ENCODE data around the gene SMURF2.
"Not testable (repeated sequence)": the region's sequence is repeated elsewhere in the genome, so short reads cannot be mapped to it uniquely, and the experiment has no call there.

SMURF2 gene

DNA sequence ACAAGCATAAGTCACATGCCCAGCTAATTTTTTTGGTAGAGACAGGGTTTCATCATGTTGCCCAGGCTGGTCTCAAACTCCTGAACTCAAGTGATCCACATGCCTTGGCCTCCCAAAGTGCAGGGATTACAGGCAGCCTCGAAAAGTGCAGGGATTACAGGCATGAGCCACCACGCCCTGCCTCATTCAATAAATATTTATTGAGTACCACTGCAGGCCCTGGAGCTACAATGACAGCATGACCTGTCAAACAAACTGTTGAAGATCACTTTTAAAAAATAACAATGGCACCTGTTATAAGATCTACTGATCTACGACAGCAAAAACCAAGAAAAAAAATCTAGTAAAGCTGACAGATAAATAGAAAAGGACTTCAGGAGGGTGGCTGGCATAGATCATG is 79.1 kb downstream of the SMURF2 start:
- no peak for DNase-seq

DNA sequence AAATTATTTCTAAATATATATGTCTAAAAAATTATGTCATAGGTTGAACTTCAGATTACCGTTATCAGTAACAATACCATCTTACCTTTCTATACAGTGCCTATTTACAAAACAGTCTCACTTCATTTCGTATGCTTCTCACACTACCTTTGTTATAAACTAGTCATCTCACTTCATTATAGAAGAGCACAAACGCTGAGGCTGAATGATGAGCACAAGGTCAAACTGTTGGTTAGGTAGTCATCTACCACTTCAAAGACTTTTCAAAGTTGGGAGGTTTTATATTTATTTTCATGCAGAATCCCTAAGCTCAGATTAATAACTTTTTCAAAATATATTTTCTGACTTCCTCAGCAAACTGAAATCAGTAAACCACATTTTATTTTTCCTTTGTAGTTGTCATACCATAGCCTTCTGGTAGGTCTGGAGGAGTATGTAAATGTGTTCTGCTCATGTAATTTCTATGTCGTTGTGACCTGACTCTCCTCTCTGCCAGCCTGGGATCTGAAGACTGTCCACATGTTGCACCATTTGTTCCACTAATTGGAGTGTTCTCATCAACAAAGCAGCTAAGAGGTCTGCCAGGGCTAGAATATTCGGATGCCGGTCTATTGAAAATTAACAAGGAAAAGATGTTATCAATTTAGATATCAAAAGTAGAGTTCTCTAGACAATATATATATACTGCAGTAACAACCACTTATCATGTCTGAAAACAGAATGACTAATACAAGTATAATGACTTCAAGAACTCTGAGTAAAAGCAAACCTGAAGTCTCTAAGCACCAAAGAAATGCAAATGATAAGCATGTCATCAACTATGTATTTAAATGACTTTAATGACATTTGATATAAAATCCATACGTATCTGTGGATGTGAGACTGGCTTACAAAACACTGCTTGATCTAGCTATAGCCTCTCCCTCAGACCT is 81.5 kb downstream of the SMURF2 start:
- no peak for DNase-seq

DNA sequence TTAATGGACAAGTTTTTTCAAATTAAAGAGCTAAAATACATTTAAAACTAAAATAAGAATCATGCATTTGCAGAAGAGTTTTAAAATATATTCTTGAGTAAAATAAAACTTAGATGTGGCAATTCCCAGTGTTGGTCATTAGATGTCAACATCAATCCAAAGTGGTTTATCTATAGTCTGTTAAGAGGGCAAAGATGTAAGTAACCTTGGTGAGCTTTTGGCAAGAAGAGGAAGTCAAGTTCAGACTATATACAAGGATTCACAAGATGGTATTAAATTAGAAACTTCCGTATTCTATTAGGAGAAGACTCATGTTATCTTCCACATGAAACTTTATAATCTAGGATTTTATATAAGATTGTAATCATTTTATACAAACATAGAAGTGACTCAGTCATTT is 82.2 kb downstream of the SMURF2 start:
- no peak for DNase-seq

DNA sequence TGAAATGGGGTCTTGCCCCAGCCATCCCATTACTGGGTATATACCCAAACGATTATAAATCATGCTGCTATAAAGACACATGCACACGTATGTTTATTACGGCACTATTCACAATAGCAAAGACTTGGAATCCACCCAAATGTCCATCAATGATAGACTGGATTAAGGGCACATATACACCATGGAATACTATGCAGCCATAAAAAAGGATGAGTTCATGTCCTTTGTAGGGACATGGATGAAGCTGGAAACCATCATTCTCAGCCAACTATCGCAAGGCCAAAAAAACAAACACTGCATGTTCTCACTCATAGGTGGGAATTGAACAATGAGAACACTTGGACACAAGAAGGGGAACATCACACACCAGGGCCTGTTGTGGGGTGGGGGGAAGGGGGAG is 85.1 kb downstream of the SMURF2 start:
- DNase-seq, result not testable (repeated sequence)

DNA sequence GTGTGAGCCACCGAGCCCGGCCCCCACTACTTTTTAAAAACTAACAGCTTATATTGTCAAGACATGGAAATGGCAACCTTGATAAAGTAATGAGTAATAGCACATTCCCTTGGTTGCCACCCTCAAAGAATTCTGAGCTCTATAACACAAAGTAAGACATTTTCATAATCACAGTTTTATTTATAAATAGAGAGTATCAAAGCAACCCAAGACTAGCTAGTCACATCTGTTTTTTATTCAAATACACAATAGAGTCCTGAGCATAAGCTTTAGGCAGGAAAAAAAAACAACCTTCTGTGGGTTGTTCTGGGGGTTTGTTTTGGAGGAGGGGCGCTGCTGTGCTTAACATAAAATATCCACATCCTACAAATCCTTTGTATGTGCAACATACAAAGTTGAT is 86.7 kb downstream of the SMURF2 start:
- DNase-seq, result no peak

DNA sequence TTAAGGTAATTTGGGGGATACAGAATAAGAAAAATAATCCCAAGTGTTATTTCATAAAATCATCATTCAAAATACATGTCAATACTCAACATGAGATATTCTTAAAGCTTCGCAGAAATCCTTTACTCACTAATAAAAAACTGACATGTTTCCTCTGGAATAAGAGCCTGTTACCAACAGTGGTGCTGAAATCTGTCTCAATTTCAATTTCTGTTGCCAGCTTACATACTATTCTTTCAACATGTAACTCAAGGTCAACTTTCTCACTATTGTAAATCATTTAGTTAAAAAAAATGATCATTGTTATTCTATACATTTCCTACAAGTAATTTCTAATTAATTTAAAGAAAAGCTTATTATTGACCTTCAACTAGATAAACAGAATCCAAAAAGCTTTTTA is 87.5 kb downstream of the SMURF2 start:
- no peak for DNase-seq

DNA sequence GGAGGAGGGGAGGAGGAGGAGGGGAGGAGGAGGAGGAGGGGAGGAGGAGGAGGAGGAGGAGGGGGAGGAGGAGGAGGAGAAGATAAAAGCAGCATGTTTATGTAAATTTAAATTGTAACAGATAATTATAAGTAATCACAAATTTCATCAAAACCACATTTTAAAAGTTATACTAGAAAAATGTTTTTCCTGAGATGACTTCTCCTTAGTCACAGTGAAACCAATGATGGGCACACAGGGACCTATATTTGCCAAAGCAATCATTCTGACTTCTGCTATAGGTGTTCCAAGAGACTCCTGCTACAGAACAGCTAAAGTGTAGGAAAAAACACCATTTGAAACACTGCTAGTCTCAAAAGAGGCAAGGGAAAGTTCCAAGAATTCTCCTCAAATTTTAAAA is 88.9 kb downstream of the SMURF2 start:
- DNase-seq, result no peak

DNA sequence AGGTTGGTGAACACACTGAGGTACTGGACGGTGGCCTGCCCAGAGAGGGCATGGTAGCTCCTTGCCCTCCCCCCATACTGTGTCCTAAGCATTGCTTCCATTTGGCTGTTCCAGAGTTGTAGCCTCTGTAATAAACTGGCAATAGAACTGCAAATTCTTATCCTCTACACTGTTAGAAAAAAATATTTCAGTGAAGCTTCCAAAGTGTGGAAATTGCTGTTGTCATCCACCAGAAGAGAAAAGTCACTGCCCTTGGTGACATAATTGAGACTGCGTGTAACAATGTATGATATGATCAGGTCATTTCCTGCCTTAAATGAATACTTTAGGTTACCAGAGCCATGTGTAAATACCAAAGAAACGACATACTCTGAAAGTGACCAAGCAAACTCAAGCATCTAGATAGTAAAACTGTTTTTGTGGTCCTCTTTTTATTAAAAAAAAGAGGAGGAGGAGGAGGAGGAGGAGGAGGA is 89.4 kb downstream of the SMURF2 start:
- DNase-seq, result peak in 1 of 2 experiments; percentile 51

DNA sequence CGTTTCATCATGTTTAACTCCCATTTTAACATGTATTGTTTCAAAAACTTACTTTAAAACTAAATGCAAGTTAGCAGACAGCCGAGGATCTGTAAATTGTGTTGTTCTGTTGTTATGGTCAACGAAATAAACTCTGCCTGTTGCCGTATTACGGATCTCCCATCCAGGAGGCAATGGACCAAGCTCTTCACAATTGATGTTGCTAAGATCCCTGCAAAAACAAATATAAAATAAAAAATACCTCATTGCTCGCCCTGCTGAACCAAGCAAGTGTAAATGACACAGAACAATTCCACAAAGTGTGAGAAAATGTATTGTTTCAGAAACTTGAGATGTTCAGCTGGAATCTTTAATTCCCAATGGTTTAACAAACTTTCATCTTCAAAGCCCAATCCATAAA is 90.4 kb downstream of the SMURF2 start:
- DNase-seq, result no peak

DNA sequence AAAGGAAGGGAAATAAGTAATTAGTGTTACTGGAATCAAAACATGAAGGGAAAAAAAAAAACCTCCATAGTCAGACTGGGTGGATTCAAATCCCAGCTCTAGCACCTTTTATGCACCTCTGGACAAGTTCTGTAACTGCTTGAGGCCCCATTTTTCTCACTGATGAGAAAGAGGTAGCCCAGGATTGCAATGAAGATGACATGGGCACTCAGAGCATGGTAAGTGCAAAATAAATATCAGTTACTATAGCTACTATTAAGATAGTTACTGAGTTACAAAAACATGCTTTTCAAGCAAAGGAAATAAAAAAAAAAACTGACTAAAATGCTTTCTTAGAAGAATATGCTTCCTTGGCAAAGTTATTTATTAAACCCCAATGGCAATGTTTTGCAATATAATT is 96.5 kb downstream of the SMURF2 start:
- DNase-seq, result peak in 1 of 2 experiments; percentile 19

DNA sequence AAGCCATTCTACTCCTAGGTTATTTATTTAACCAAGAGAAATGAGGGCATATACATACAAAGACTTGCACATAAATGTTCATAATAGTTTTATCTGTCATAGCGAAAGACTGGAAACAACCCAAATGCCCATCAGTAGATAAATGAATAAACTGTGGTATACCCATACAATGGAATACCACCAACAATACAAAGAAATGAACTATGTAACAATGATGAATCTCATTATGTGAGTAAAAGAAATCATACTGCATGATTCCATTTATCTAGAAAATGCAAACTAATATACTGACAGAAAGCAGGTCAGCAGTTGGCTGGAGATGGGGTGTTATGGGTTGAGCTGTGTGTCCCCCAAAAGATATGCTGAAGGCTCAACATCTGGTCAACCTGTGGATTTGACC is 98.0 kb downstream of the SMURF2 start:
- DNase-seq, result no peak

DNA sequence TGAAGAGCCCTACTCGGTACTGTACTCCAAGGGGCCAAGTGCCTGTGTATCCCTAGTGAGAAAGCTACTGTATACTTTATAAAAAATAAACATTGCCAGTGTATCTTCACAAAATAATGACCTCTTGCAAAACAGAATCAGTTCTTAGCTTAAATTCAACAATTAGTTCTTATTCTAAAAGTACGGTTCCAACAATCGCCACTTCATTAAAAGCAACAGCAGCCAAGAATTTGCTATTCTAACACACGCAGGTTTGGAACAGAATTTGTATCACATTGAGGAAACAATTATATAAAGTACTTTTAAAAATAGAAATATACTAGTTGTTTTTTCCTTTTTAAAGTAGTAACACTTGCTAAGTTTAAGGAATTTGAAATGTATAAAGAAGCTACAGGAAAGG is 106.8 kb downstream of the SMURF2 start:
- no peak for DNase-seq

DNA sequence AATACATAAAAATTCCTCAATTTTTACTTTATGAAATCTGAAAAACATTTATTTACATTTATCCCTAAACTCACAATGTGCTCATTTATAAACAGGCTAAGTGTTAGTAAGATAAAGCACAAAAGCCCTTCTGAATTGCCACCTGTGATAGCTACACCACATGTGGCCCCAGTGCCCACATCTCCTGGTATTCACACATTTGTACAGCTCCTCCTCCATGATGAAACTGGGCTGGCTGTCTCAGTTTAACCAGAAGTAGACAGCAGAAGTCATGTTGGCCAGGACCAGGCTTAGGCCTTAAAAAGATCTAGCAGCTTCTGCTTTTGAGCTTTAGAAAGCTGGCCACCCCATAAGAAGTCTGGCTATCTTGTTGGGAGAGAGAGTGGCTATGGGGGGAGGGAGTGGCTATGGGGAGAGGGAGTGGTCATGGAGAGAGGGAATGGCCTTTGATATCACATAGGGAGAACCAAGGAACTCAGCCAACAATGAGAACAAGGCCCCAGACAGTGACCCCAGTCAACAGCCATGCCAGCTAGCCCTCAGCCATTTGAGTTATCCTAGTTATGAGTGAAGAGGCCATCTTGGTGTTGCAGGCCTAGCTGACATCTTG is 108.0 kb downstream of the SMURF2 start:
- DNase-seq, result no peak

DNA sequence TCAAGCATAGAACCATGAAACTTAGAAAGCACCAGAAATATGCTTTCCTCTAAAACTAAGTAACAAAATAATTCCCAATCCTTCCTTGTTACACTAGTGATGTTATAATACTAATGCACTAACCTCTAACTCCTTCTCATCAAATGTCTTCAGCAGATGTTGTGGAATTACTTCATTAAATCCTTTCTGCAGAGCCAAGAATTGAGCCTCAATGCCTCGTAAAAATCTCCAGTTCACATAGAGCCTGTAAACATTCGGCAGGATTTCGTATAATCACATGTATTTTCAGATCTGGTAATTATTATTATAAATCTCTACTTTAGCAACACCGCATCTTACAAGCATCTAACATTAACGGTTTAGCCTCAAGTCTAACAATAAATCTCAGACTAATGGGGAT is 110.6 kb downstream of the SMURF2 start:
- no peak for DNase-seq

DNA sequence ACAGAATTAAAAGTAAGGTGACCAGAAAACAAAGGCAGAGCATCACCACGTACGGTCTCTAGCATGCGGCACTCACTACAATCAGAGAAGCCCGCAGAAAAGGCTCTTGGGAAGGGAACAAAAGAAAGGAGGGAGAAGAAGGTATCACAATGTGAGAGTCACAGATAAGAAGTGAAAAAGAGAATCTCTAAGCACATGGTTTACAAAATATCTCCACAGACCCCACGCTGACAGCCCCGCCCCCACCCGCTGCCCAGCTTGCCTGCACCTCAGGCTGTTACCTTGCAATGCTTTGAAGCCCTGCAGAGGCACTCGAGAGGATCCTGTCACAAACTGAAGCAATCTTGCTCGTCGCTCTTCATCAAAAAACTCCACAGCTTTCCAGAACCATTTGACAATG is 114.8 kb downstream of the SMURF2 start:
- no peak for DNase-seq

DNA sequence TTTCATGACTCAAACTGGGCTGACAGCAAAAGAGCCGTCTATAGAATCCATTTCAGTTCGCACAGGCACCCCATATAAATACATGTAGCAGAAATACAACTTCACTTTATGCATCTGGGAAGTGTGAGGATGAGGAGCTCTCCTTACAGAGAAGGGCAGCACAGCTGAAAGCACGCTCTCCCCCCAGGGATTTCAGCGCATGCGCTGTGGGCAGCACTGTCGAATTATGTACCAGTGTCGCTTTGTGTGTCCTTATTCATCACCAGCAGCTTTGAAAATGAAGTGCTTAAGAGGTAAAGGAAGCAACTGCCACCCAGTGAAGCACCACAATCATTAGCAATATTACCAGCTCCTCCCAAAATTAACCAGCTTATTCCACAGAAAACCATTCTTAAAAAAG is 115.4 kb downstream of the SMURF2 start:
- no peak for DNase-seq

DNA sequence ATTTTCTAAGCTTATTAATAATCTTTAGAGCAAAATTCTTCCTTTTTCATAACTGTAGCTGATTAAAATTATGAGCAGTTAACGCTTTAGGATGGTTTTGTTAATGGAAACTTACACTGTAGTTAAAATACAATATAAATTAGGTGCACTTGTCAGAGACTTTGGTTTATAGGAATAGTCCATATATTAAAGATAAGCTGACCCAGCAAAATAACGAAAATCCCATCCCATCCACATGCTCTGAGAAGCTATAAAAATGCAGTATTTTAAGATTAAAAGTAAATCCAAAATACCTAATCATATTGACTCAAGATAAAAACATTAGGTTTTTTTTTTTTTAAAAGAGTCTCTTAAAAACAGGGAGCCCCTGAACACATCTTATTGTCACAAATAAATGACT is 117.4 kb downstream of the SMURF2 start:
- DNase-seq, result no peak

DNA sequence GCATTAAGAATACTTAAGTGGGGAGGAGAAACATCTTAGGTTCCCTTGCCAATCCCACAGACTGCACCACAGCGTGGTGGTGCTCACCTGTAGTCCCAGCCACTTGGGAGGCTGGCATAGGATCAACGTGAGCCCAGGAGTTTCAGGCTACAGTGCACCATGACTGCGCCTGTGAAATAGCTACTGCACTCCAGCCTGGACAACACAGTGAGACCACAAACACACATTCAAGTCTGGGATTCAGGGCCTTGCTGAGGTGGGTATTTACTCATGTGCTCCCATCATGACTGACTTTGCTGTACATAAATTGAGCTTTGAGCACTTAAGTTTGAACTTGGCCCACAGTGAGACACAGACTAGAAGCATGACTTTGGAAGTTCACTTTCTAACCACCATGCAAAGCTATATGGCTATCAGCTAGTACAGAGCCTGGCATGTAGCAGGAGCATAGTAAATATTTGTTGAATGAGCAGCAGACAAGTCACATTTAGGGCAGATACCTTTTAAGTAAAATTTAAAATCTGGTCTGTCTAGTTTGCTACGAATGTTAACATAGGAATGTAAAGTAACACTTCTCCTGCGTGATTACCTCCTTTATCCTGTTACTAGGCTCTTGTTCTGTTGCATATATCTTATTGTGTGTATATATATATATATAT is 121.9 kb downstream of the SMURF2 start:
- DNase-seq, result no peak

DNA sequence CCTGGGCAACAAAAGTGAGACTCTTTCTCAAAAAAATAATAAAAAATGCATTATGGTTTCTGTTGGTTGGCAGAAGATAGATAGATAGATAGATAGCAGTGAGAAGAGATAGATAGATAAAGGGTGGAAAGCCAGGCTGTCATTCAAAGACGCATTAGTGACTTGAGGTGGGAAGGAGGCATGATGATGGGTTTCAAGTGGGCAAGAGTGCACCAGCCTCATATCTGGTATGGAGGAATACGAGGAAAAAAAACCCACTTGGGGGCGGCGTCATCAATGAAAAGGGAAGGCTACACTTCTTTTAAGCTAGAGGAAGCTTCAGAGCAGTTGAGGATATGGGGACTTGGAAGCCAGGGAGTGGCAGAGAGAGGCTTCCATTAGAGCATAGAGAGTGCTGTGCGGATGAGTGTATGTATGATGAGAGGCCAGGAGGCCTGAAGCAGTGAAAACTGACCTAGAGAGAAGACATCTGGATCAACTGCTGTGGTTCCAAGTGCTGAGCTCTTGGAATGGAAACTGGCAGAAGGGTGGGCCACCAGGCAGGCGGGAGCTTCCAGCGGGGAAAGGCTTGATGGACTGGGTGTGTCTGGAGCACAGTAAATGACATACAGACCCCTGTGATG is 123.5 kb downstream of the SMURF2 start:
- no peak for DNase-seq

DNA sequence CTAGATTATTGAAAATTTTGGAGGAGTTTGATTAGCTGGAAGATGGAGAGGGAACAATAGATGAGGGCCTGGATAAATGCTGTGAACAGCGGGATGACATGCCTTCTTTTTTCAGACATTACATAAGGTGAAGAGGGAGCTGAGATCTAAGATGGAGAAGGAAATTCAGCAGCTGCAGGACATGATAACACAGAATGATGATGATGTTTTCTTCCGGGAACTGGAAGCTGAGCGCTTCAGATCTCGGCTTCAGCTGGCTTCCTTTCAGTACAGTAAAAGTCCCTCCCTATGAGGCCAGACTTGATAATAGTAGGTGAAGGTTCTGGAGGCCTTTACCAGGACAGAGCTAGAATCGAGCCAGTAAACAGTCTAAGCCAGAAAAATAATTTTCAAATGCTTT is 124.6 kb downstream of the SMURF2 start:
- DNase-seq, result no peak

DNA sequence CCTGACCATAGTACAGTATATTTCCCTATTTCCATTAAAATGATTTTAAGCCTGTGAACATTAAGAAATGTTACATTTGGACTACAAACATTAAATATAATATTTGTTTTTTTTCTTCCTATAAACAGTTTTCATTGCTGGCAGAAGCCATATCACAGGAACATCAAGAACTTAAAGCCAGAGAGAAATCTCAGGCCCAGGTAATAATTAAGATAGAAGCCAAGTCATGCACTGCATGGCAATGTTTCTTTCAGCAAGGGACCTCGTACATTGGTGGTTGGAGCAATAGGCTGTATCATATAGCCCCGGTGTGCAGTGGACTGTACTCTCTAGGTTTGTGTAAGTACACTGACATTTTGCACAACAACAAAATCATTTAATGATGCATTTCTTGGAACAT is 125.2 kb downstream of the SMURF2 start:
- DNase-seq, result no peak

DNA sequence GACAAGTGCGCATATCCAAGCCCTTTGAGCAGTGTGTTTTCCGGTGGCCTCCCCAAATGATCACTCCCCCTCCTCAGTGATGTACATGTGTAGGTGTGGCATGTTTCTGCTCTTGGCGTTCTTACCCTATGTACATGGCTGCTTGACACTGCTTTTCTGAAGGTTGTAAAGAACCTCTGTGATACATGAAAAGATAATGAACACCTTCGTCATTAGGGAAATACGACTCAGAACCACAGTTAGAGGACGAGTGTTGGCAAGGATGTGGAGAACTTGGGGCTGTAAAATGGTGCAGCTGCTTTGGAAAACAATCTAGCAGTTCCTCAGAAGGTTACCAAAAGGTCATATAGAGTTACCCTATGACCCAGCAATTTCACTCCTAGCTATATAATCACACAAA is 126.8 kb downstream of the SMURF2 start:
- DNase-seq, result no peak

DNA sequence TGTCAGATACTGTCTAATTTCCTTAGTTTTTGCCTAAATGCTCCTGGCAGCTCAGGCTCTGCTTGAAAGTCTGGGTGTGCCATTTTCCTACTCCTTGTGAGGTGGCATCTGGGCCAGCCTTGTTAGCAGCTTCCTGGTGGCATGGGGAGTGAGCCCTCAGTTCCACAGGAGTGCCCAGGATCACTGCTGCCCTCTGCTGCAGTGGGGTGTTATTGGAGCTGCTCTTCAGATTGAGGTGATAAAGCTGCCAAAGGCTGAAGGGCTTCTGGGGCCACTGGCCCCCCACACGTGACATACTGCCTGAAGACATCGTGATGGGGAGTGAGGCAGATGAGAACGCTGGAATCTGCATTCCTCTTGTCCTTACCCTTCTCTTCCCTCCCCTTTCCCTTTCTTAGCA is 127.9 kb downstream of the SMURF2 start:
- DNase-seq, result no peak

DNA sequence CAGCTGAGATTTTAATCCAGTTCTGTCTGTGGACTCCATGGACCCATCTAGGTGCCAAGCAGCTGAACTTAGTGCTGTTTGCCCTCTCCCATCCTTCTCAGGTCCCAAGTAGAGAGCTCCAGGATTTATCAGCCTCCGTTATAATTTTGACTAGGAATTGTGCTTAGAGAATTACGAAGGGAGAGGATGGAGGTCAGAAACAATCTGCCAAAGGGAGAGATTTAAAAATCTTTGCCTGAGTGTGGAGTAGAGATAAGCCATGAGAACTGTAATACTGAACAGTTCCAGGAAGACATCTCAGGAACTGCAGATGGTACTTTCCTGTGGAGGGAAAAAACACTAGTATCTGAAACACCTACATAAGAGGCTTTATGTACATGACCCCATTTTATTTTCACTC is 128.3 kb downstream of the SMURF2 start:
- no peak for DNase-seq

Measured in SW 1271 (cell line).